CD14-positive monocyte (primary cell): ENCODE results near the gene TMTC2. TPM values are rescaled to one million over a fixed set of nuclear protein-coding genes. Genes with fewer than 3 reads are reported as not detected.

Experiments used
- DNase-seq, 3 donors: peaks; one replicate each; pipeline ENCODE4 v3.0.0-alpha.2; 2011 to 2022
- H2AFZ ChIP-seq: 2 replicates; pipeline ENCODE4 v1.6.0; 2012; ENCODE audit warnings: mild to moderate bottlenecking, low read depth, low read length, inconsistent platforms; ENCODE audit not compliant: insufficient read depth, poor library complexity, severe bottlenecking
- H3K27ac ChIP-seq, 2 donors: 1 replicate in 1 of 2; 2 replicates in 1 of 2; pipeline ENCODE4 v1.5.1; 2012 to 2013; ENCODE audit warnings: low read length in 2 of 2, control low read depth in 1 of 2, inconsistent platforms in 1 of 2, low read depth in 1 of 2, mild to moderate bottlenecking in 1 of 2
- H3K27me3 ChIP-seq, 2 donors: one replicate each; pipeline versions ENCODE4 v1.6.0 to v1.6.1; 2011 to 2013; ENCODE audit warnings: low read length in 2 of 2; ENCODE audit not compliant: control insufficient read depth in 2 of 2, insufficient read depth in 2 of 2
- H3K36me3 ChIP-seq, 2 donors: replicated peaks in 1 of 2; 1 replicate in 1 of 2; 2 replicates in 1 of 2; pipeline versions ENCODE4 v1.5.1 to v1.6.1; 2012 to 2013; ENCODE audit warnings: low read length in 2 of 2, control low read depth in 1 of 2, inconsistent platforms in 1 of 2, mild to moderate bottlenecking in 1 of 2; ENCODE audit not compliant: insufficient read depth in 2 of 2, control insufficient read depth in 1 of 2
- H3K4me1 ChIP-seq, 2 donors: 1 replicate in 1 of 2; 2 replicates in 1 of 2; pipeline versions ENCODE4 v1.5.1 to v1.6.1; 2012 to 2013; ENCODE audit warnings: low read length in 2 of 2, control low read depth in 1 of 2, inconsistent platforms in 1 of 2, mild to moderate bottlenecking in 1 of 2, moderate library complexity in 1 of 2; ENCODE audit not compliant: insufficient read depth in 2 of 2, control insufficient read depth in 1 of 2
- H3K4me2 ChIP-seq: replicated peaks from 2 replicates; pipeline ENCODE3; 2012; ENCODE audit warnings: low read length, moderate library complexity, mild to moderate bottlenecking; ENCODE audit not compliant: poor library complexity, severe bottlenecking; ENCODE audit errors: extremely low read depth
- H3K4me3 ChIP-seq, 3 experiments: fragments of 200-600 bp in 1 of 3; sonication (generic) in 1 of 3; replicated peaks in 1 of 3; 1 replicate in 2 of 3; 2 replicates in 1 of 3; pipeline ENCODE4 v1.5.1; 2011 to 2013; ENCODE audit warnings: low read length in 3 of 3, mild to moderate bottlenecking in 3 of 3, control low read depth in 2 of 3, low read depth in 2 of 3, inconsistent platforms in 1 of 3, moderate library complexity in 1 of 3
- H3K79me2 ChIP-seq: 2 replicates; pipeline ENCODE4 v1.6.0; 2012; ENCODE audit warnings: mild to moderate bottlenecking, control low read depth, inconsistent platforms, low read length, moderate library complexity; ENCODE audit not compliant: insufficient read depth
- H3K9ac ChIP-seq: 2 replicates; pipeline ENCODE4 v1.6.0; 2017; ENCODE audit warnings: low read length, mild to moderate bottlenecking; ENCODE audit not compliant: insufficient read depth, poor library complexity, severe bottlenecking
- H3K9me3 ChIP-seq, 2 donors: replicated peaks in 1 of 2; 1 replicate in 1 of 2; 2 replicates in 1 of 2; pipeline versions ENCODE4 v1.5.1 to v1.6.1; 2012 to 2013; ENCODE audit warnings: low read length in 2 of 2, control low read depth in 1 of 2; ENCODE audit not compliant: control insufficient read depth in 1 of 2, insufficient read depth in 1 of 2
- H4K20me1 ChIP-seq: 2 replicates; pipeline ENCODE4 v1.6.0; 2012; ENCODE audit warnings: mild to moderate bottlenecking, low read length, control low read depth, moderate library complexity; ENCODE audit not compliant: insufficient read depth
- H3K27ac Mint-ChIP-seq, 7 donors: one replicate each; pipeline ENCODE4 v1.8.0; 2020; ENCODE audit warnings: mild to moderate bottlenecking in 7 of 7, mixed read lengths in 7 of 7, moderate library complexity in 6 of 7, inconsistent platforms in 2 of 7
- H3K27me3 Mint-ChIP-seq, 3 donors: one replicate each; pipeline ENCODE4 v1.8.0; 2021 to 2022; ENCODE audit warnings: low read depth in 3 of 3, mild to moderate bottlenecking in 3 of 3, mixed read lengths in 3 of 3, moderate library complexity in 3 of 3, inconsistent platforms in 1 of 3
- H3K36me3 Mint-ChIP-seq, 2 donors: one replicate each; pipeline ENCODE4 v1.8.0; 2020; ENCODE audit warnings: mixed read lengths in 2 of 2, inconsistent platforms in 1 of 2, mild to moderate bottlenecking in 1 of 2
- H3K4me1 Mint-ChIP-seq: one replicate; pipeline ENCODE4 v1.8.0; 2020; ENCODE audit warnings: mild to moderate bottlenecking, mixed read lengths
- H3K4me3 Mint-ChIP-seq, 2 donors: one replicate each; pipeline ENCODE4 v1.8.0; 2020; ENCODE audit warnings: mild to moderate bottlenecking in 2 of 2, mixed read lengths in 2 of 2, moderate library complexity in 1 of 2
- H3K9me3 Mint-ChIP-seq, 7 donors: one replicate each; pipeline ENCODE4 v1.8.0; 2020 to 2022; ENCODE audit warnings: mixed read lengths in 7 of 7, mild to moderate bottlenecking in 6 of 7, moderate library complexity in 6 of 7, inconsistent platforms in 2 of 7
- WGBS: methylation state at CpG from one replicate; pipeline ENCODE4 v1.1.5; 2013; ENCODE audit warnings: missing lambda C conversion rate; ENCODE audit not compliant: insufficient coverage; 5-methylcytosine and 5-hydroxymethylcytosine counted together
- intact Hi-C, 2 donors: fragments of 100-400 bp; cut with micrococcal nuclease; formaldehyde crosslinking; loops; one replicate each; pipeline versions ENCODE4 v1.15.0 to v1.15.1; 2023
- polyA plus RNA-seq, 3 donors: library from polyadenylated mRNA; depleted of rRNA in 1 of 3; unstranded in 2 of 3; stranded (reverse) in 1 of 3; fragments of 300-500 nt in 2 of 3; fragments of >200 nt in 1 of 3; fragmentation: Illumina TruSeq in 2 of 3; gene quantifications; 1 replicate in 2 of 3; 2 replicates in 1 of 3; pipeline ENCODE4 v1.2.3, GENCODE V29; 2012 to 2021
- TF ChIP-seq, protein P1 (sequence below): fragments of 200-600 bp; IDR thresholded peaks from one replicate; pipeline ENCODE4 v1.8.0; 2022; ENCODE audit warnings: antibody characterized with exemption, mild to moderate bottlenecking

TMTC2 gene
- polyA plus RNA-seq, 3 donors = 2.5 to 15.7 (median 3.3) TPM

GRCh38 chr12:83121897-83122622, 435.4 kb downstream of the TMTC2 start:
- no peaks in the 10 kb centered on the region for H3K27me3 Mint-ChIP-seq
- Histone ChIP-seq H3K4me1 (no peaks in the 10 kb centered on the region), H3K4me2 (no peak overlapping the region), H3K36me3 (no peaks in the 10 kb centered on the region), H3K9ac (no peak overlapping the region), H3K4me3 (no peak overlapping the region), H2AFZ (no peak overlapping the region), H3K79me2 (no peaks in the 10 kb centered on the region), H4K20me1 (peaks cover 3% of the 10 kb centered on the region), H3K27me3 (no peaks in the 10 kb centered on the region), H3K9me3 (peaks cover 4 to 6% of the 10 kb centered on the region in 2 donors), H3K27ac (no peak overlapping the region)
- H3K9me3 Mint-ChIP-seq = peaks cover 11 to 34% (median 16%) of the 10 kb centered on the region in 7 donors
- intact Hi-C loops = no loop called here
- DNase-seq = no peak
- peak overlapping the region in 2 of 7 donors; percentile 20 to 32 for H3K27ac Mint-ChIP-seq
- no peaks in the 10 kb centered on the region for H3K4me1 Mint-ChIP-seq
- no peak overlapping the region for H3K4me3 Mint-ChIP-seq
- H3K36me3 Mint-ChIP-seq = peaks cover 14 to 23% of the 10 kb centered on the region in 2 donors
- TF ChIP-seq, protein P1, sequence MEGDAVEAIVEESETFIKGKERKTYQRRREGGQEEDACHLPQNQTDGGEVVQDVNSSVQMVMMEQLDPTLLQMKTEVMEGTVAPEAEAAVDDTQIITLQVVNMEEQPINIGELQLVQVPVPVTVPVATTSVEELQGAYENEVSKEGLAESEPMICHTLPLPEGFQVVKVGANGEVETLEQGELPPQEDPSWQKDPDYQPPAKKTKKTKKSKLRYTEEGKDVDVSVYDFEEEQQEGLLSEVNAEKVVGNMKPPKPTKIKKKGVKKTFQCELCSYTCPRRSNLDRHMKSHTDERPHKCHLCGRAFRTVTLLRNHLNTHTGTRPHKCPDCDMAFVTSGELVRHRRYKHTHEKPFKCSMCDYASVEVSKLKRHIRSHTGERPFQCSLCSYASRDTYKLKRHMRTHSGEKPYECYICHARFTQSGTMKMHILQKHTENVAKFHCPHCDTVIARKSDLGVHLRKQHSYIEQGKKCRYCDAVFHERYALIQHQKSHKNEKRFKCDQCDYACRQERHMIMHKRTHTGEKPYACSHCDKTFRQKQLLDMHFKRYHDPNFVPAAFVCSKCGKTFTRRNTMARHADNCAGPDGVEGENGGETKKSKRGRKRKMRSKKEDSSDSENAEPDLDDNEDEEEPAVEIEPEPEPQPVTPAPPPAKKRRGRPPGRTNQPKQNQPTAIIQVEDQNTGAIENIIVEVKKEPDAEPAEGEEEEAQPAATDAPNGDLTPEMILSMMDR = no peak
- 99% methylated on average over 10 of the region's 15 CpGs for WGBS

- Histone ChIP-seq H2AFZ (no peak overlapping the region), H3K27me3 (no peaks in the 10 kb centered on the region), H3K79me2 (no peaks in the 10 kb centered on the region), H3K9ac (no peak overlapping the region), H4K20me1 (peaks cover 3% of the 10 kb centered on the region), H3K27ac (no peak overlapping the region), H3K4me2 (no peak overlapping the region), H3K36me3 (no peaks in the 10 kb centered on the region), H3K9me3 (peaks cover 4 to 6% of the 10 kb centered on the region in 2 donors), H3K4me3 (no peak overlapping the region), H3K4me1 (no peaks in the 10 kb centered on the region)
- H3K27me3 Mint-ChIP-seq = no peaks in the 10 kb centered on the region
- no peaks in the 10 kb centered on the region for H3K4me1 Mint-ChIP-seq
- intact Hi-C loops = no loop called here
- peak overlapping the region in 2 of 7 donors; percentile 20 to 32 for H3K27ac Mint-ChIP-seq
- peaks cover 10 to 31% (median 14%) of the 10 kb centered on the region in 7 donors for H3K9me3 Mint-ChIP-seq
- TF ChIP-seq, protein P1 = no peak
- no peak for DNase-seq
- H3K4me3 Mint-ChIP-seq = no peak overlapping the region
- peaks cover 14 to 27% of the 10 kb centered on the region in 2 donors for H3K36me3 Mint-ChIP-seq
- WGBS = 100% methylated on average over 2 of the region's 3 CpGs
Measured at GRCh38 chr12:83122623-83122934, 435.9 kb downstream of the TMTC2 start.
